ENCODE data around the gene NPDC1.

The NPDC1 gene

DNA sequence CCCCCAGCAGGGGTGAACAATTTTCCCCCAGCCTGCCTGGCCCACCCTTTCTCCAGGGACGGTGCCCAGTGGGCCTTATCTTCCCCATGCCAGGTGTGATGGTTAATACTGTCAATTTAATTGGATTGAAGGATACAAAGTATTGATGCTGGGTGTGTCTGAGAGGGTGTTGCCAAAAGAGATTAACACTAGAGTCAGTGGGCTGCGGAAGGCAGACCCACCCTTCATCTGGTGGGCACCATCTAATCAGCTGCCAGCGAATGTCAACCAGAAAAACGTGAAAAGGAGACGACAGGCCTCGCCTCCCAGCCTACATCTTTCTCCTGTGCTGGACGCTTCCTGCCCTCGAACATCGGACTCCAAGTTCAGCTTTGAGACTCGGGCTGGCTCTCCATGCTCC, 8.5 kb downstream of the NPDC1 start:
- no peaks in the 10 kb centered on the region for H3K79me2 ChIP-seq (ENCODE audit: insufficient read depth, low read length)
- H4K20me1 ChIP-seq (ENCODE audit: insufficient read depth, low read length) = no peaks in the 10 kb centered on the region
- H3K9me3 ChIP-seq (ENCODE audit: low read length) = no peaks in the 10 kb centered on the region
- H3K4me2 ChIP-seq (ENCODE audit: low read length) = no peak overlapping the region
- no peak overlapping the region for H3K4me3 ChIP-seq (ENCODE audit: low read depth, low read length, poor library complexity, severe bottlenecking)
- no peak overlapping the region for H3K27ac ChIP-seq (ENCODE audit: low read depth, low read length, poor library complexity, severe bottlenecking)
- H3K9me2 ChIP-seq (ENCODE audit: low read depth, low read length) = no peaks in the 10 kb centered on the region
- no peaks in the 10 kb centered on the region for H3K4me1 ChIP-seq (ENCODE audit: insufficient read depth, low read length, severe bottlenecking)
- TF ChIP-seq CTCF (IDR thresholded peaks at IDR 0.05; ENCODE audit: low read length) (no peak), EZH2 (IDR thresholded peaks at IDR 0.05; ENCODE audit: borderline replicate concordance, low read length) (no peak)
- no peaks in the 10 kb centered on the region for H3K36me3 ChIP-seq (ENCODE audit: insufficient read depth, low read length)
- H3K27me3 ChIP-seq (ENCODE audit: insufficient read depth, low read length) = peaks cover 11% of the 10 kb centered on the region; the same call in 1 of the 2 replicates
- H3K9ac ChIP-seq (ENCODE audit: low read length) = no peak overlapping the region
- H2AFZ ChIP-seq (ENCODE audit: low read length) = no peak overlapping the region
- no peaks in the 10 kb centered on the region for H3F3A ChIP-seq (ENCODE audit: insufficient read depth, low read length)

- H3K27ac ChIP-seq (ENCODE audit: low read depth, low read length, poor library complexity, severe bottlenecking) = no peak overlapping the region
Observed at GRCh38 chr9:137037035-137037434, 8.9 kb downstream of the NPDC1 start.

DNA sequence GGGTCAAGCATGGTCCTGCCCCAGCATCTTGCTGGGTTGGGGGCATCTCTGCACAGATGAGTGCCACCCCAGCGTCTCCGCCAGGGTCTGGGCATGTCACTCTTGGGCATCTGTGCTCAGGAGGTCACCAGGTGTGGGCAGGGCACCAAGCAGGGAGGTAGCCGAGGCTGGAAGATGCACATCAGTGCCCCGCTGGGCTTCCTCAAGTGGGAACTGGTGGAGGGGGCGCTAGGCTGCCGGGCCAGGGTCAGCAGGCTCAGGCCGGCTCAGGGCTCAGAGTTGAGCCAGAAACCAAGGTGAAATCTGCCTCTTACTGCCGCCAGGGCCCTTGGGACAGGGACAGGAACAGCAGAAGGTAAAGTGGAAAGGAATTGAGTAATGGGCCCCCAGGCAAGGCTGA, 10.0 kb downstream of the NPDC1 start:
- Histone ChIP-seq H3K9ac (ENCODE audit: low read length) (no peak overlapping the region), H3F3A (ENCODE audit: insufficient read depth, low read length) (no peaks in the 10 kb centered on the region), H3K27me3 (ENCODE audit: insufficient read depth, low read length) (peaks cover 7% of the 10 kb centered on the region; the same call in 1 of the 2 replicates), H4K20me1 (ENCODE audit: insufficient read depth, low read length) (no peaks in the 10 kb centered on the region), H3K4me3 (ENCODE audit: low read depth, low read length, poor library complexity, severe bottlenecking) (no peak overlapping the region), H3K9me3 (ENCODE audit: low read length) (no peaks in the 10 kb centered on the region), H3K27ac (ENCODE audit: low read depth, low read length, poor library complexity, severe bottlenecking) (no peak overlapping the region), H2AFZ (ENCODE audit: low read length) (no peak overlapping the region), H3K9me2 (ENCODE audit: low read depth, low read length) (no peaks in the 10 kb centered on the region), H3K4me1 (ENCODE audit: insufficient read depth, low read length, severe bottlenecking) (no peaks in the 10 kb centered on the region), H3K36me3 (ENCODE audit: insufficient read depth, low read length) (no peaks in the 10 kb centered on the region), H3K79me2 (ENCODE audit: insufficient read depth, low read length) (no peaks in the 10 kb centered on the region), H3K4me2 (ENCODE audit: low read length) (no peak overlapping the region)
- TF ChIP-seq EZH2 (IDR thresholded peaks at IDR 0.05; ENCODE audit: borderline replicate concordance, low read length) (no peak), CTCF (IDR thresholded peaks at IDR 0.05; ENCODE audit: low read length) (no peak)

More at GRCh38 chr9:137037035-137037434, 8.9 kb downstream of the NPDC1 start:
- Histone ChIP-seq H3K4me1 (ENCODE audit: insufficient read depth, low read length, severe bottlenecking) (no peaks in the 10 kb centered on the region), H3F3A (ENCODE audit: insufficient read depth, low read length) (no peaks in the 10 kb centered on the region), H3K9ac (ENCODE audit: low read length) (no peak overlapping the region), H3K36me3 (ENCODE audit: insufficient read depth, low read length) (no peaks in the 10 kb centered on the region), H3K9me2 (ENCODE audit: low read depth, low read length) (no peaks in the 10 kb centered on the region), H3K4me2 (ENCODE audit: low read length) (no peak overlapping the region), H3K9me3 (ENCODE audit: low read length) (no peaks in the 10 kb centered on the region), H2AFZ (ENCODE audit: low read length) (no peak overlapping the region), H3K79me2 (ENCODE audit: insufficient read depth, low read length) (no peaks in the 10 kb centered on the region), H4K20me1 (ENCODE audit: insufficient read depth, low read length) (no peaks in the 10 kb centered on the region), H3K4me3 (ENCODE audit: low read depth, low read length, poor library complexity, severe bottlenecking) (no peak overlapping the region), H3K27me3 (ENCODE audit: insufficient read depth, low read length) (peaks cover 11% of the 10 kb centered on the region; the same call in 1 of the 2 replicates)
- TF ChIP-seq EZH2 (IDR thresholded peaks at IDR 0.05; ENCODE audit: borderline replicate concordance, low read length) = no peak
- no peak for TF ChIP-seq CTCF (IDR thresholded peaks at IDR 0.05; ENCODE audit: low read length)

All from OCI-LY1 (cell line).